ENCODE measurements around the gene EMC10.

Gene EMC10

DNA sequence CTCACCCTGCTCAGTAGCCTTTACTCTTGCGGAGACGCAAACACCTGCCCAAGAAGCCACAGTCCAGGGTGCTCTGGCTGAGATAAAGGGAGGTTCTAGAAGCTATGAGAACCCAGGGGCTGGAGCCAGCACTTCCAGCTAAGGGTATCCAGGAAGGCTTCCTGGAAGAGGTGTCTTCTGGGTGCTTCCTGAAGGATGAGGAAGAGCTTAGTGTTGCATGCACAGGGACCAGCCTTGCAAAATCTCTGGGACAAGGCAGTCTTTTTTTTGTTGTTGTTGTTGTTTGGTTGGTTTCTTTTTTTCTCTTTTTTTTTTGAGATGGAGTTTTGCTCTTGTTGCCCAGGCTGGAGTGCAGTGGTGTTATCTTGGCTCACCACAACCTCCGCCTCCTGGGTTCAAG lies 23.1 kb upstream of the EMC10 start:
- no peak for DNase-seq (ENCODE audit: low read depth)
- H3K4me3 ChIP-seq (ENCODE audit: low read length) = no peak overlapping the region
- TF ChIP-seq, protein P1, sequence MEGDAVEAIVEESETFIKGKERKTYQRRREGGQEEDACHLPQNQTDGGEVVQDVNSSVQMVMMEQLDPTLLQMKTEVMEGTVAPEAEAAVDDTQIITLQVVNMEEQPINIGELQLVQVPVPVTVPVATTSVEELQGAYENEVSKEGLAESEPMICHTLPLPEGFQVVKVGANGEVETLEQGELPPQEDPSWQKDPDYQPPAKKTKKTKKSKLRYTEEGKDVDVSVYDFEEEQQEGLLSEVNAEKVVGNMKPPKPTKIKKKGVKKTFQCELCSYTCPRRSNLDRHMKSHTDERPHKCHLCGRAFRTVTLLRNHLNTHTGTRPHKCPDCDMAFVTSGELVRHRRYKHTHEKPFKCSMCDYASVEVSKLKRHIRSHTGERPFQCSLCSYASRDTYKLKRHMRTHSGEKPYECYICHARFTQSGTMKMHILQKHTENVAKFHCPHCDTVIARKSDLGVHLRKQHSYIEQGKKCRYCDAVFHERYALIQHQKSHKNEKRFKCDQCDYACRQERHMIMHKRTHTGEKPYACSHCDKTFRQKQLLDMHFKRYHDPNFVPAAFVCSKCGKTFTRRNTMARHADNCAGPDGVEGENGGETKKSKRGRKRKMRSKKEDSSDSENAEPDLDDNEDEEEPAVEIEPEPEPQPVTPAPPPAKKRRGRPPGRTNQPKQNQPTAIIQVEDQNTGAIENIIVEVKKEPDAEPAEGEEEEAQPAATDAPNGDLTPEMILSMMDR (IDR thresholded peaks at IDR 0.05; ENCODE audit: insufficient read depth, low read depth, low read length, missing control alignments) = no peak

DNA sequence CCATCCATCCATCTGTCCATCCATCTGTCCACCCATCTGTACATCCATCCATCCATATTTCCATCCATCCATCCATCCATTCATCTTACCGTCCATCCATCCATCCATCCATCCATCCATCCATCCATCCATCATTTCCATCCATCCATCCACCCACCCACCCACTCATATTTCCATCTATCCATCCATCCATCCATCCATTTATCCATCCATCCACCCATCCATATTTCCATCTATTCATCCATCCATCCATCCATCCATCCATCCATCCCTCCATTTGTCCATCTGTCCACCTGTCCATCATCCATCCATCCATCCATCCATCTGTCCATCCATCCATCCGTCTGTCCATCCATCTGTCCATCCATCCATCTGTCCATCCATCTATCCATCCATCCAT lies 20.3 kb upstream of the EMC10 start:
- H3K4me3 ChIP-seq (ENCODE audit: low read length) = no peak overlapping the region
- TF ChIP-seq, protein P1 (IDR thresholded peaks at IDR 0.05; ENCODE audit: insufficient read depth, low read depth, low read length, missing control alignments) = no peak
- DNase-seq (ENCODE audit: low read depth) = no peak

DNA sequence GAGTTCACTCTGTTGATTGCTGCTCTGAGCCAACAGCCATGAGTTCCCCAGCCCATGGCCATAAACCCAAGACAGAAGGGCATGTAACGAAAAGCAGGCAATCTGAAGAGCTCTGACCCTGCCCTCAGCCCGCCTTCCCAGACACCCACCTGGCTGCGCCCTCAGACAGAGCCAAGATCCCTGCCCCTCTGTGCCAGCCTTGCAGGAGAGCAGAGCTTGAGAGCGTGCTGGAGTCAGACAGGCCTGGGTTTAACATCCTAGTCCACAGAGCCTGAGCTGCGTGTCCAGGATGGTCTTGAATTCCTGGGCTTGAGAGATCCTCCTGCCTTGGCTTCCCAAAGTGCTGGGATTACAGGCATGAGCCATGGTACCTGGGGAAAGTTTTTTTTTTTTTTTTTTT lies 19.0 kb upstream of the EMC10 start:
- TF ChIP-seq, protein P1 (IDR thresholded peaks at IDR 0.05; ENCODE audit: insufficient read depth, low read depth, low read length, missing control alignments) = no peak
- DNase-seq (ENCODE audit: low read depth) = no peak
- H3K4me3 ChIP-seq (ENCODE audit: low read length) = no peak overlapping the region

DNA sequence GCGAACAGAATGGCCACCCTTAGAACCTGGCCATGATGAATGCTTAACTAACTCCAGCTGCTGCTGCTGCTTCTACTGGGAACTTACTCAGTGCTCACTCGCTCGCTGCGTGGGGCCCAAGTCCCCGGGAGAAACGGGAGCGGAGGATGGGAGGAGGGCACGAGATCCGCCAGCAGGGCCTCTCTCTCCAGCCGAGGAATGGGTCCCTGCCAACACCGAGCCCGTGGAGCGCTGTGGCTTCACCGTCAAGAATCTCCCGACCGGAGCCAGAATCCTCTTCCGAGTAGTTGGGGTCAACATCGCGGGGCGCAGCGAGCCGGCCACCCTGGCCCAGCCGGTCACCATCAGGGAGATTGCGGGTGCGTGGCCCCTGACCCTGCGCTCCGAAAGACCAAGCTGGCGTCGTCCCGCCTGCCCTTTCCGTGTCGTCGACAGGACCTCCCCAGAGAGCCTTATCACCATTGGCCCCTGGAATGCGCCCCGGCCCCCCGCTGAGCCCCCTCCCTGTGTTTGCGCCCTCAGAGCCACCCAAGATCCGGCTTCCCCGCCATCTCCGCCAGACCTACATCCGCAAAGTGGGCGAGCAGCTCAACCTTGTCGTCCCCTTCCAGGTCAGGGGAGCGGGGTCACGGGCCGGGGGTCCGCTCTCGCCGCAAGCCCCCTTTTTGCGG lies 17.8 kb upstream of the EMC10 start:
- TF ChIP-seq, protein P1 (IDR thresholded peaks at IDR 0.05; ENCODE audit: insufficient read depth, low read depth, low read length, missing control alignments) = no peak
- H3K4me3 ChIP-seq (ENCODE audit: low read length) = no peak overlapping the region
- no peak for DNase-seq (ENCODE audit: low read depth)

DNA sequence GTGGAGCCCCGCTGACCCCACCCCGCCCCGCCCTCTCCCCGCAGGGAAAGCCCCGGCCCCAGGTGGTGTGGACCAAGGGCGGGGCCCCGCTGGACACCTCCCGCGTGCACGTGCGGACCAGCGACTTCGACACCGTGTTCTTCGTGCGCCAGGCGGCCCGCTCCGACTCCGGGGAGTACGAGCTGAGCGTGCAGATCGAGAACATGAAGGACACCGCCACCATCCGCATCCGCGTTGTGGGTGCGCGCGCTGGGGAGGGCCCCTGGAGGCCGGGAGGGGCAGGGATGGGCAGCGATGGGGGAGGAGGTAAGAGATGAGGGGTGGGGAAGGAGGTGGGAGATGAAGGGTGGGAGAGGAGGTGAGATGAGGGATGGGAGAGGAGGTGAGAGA lies 17.2 kb upstream of the EMC10 start:
- H3K4me3 ChIP-seq (ENCODE audit: low read length) = no peak overlapping the region
- TF ChIP-seq, protein P1 (IDR thresholded peaks at IDR 0.05; ENCODE audit: insufficient read depth, low read depth, low read length, missing control alignments) = no peak
- DNase-seq (ENCODE audit: low read depth) = no peak

DNA sequence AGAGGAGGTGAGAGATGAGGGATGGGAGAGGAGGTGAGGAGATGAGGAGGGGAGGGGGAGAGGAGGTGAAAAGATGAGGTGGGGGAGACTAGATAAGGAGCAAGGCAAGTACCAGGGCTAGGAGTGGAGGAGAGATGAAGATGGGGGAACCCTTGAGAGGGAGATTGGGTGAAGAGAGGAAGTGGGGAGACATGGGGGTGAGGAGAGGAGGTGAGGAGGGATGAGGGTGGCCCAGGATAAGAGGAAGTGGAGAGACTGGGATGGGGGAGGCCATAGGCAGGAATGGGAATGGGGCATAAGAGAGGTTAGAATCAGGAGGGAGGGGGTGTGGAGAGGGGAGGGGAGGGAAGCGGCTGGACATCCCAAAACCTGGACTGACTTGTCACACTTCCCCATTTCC lies 16.7 kb upstream of the EMC10 start:
- DNase-seq (ENCODE audit: low read depth) = no peak
- TF ChIP-seq, protein P1 (IDR thresholded peaks at IDR 0.05; ENCODE audit: insufficient read depth, low read depth, low read length, missing control alignments) = no peak
- no peak overlapping the region for H3K4me3 ChIP-seq (ENCODE audit: low read length)

DNA sequence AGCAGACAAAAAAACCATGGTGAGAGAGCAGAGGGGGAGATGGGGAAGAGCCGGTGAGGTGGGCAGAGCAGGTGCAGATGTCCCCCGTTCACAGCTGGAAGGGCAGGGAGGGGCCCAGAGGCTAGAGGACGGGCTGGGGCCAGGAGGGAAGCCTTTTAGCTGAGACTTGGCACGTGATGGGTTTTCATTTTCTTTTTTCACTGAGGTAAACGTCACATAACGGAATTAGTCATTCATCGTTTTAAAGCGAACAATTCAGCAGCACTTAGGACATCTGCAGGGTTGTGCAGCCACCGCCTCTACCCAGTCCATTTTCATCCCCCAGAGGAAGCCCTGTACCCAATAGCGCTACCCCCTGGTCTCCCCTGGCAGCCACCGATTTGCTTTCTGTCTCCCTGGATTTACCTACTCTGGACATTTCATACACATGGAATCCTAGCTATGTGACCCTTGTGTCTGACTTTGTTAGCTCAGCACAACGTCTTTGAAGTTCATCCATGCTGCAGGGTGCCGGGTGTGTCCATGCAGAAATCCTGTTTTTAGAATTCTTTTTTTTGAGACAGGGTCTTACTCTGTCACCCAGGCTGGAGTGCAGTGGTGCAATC lies 16.0 kb upstream of the EMC10 start:
- no peak overlapping the region for H3K4me3 ChIP-seq (ENCODE audit: low read length)

More for the DNA sequence above, 16.0 kb upstream of the EMC10 start:
- TF ChIP-seq, protein P1 (IDR thresholded peaks at IDR 0.05; ENCODE audit: insufficient read depth, low read depth, low read length, missing control alignments) = no peak
- no peak for DNase-seq (ENCODE audit: low read depth)

Measured in epithelial cell of esophagus (primary cell).